IMR-90 (cell line): Measurements from ENCODE around the gene PLCL1. TPM values are rescaled to one million over a fixed set of nuclear protein-coding genes. Genes with fewer than 3 reads are reported as not detected.

ENCODE experiments used
- ATAC-seq: fragments of 200-7000 bp; cut with Tn5 transposase; 2 replicates; pipeline ENCODE4 v1.9.1; 2020; ENCODE audit warnings: low read depth, mild to moderate bottlenecking, moderate library complexity
- BruUV-seq: library from RNA; stranded (reverse); fragments of 400-500 nt; replicated peaks from 2 replicates; lab custom pipeline; 2021; lab: Mats Ljungman, UMichigan
- CTCF ChIA-PET: fragments of 300-600 bp; formaldehyde crosslinking; extraction: SDS; loops from one replicate; lab custom pipeline; 2021; ENCODE audit warnings: antibody characterized with exemption; lab: Yijun Ruan, JAX
- POLR2A ChIA-PET: fragments of 300-600 bp; sonication (Branson Sonifier 250); formaldehyde crosslinking; loops from one replicate; lab custom pipeline; 2022; ENCODE audit warnings: antibody characterized with exemption; ENCODE audit not compliant: unreplicated experiment; lab: Charles Lee
- DNase-seq: peaks from one replicate; pipeline ENCODE4 v3.0.0; 2013
- H2AFZ ChIP-seq: replicated peaks from 2 replicates; pipeline ENCODE3; 2013; ENCODE audit warnings: low read length, mild to moderate bottlenecking; ENCODE audit not compliant: poor library complexity
- H2AK5ac ChIP-seq: 2 replicates; pipeline ENCODE4 v1.6.1; 2013; ENCODE audit warnings: low read depth, low read length, inconsistent platforms
- H2AK9ac ChIP-seq: replicated peaks from 2 replicates; pipeline ENCODE3; 2013; ENCODE audit warnings: mild to moderate bottlenecking, low read depth, low read length, moderate library complexity; ENCODE audit not compliant: poor library complexity
- H2BK120ac ChIP-seq: 2 replicates; pipeline ENCODE4 v1.6.1; 2013; ENCODE audit warnings: low read depth, low read length, inconsistent platforms
- H2BK15ac ChIP-seq: 3 replicates; pipeline ENCODE4 v1.6.1; 2013; ENCODE audit warnings: low read depth, low read length, inconsistent platforms
- H2BK20ac ChIP-seq: 2 replicates; pipeline ENCODE4 v1.6.1; 2013; ENCODE audit warnings: low read depth, mild to moderate bottlenecking, inconsistent platforms, low read length, moderate library complexity
- H2BK5ac ChIP-seq: 2 replicates; pipeline ENCODE4 v1.6.1; 2013; ENCODE audit warnings: mild to moderate bottlenecking, low read depth, low read length, inconsistent platforms; ENCODE audit not compliant: poor library complexity, severe bottlenecking
- H3K14ac ChIP-seq: replicated peaks from 2 replicates; pipeline ENCODE4 v1.6.1; 2013; ENCODE audit warnings: low read depth, low read length, inconsistent platforms
- H3K18ac ChIP-seq: 2 replicates; pipeline ENCODE4 v1.6.1; 2013; ENCODE audit warnings: low read depth, low read length, control low read depth
- H3K23ac ChIP-seq: 2 replicates; pipeline ENCODE4 v1.6.1; 2013; ENCODE audit warnings: low read depth, low read length, inconsistent platforms
- H3K27ac ChIP-seq: 2 replicates; pipeline ENCODE4 v1.5.1; 2013; ENCODE audit warnings: mild to moderate bottlenecking, control low read depth, low read length; ENCODE audit not compliant: insufficient read depth
- H3K27me3 ChIP-seq: 2 replicates; pipeline ENCODE4 v1.6.1; 2013; ENCODE audit warnings: low read length; ENCODE audit not compliant: control insufficient read depth, insufficient read depth
- H3K36me3 ChIP-seq: 2 replicates; pipeline ENCODE4 v1.6.1; 2013; ENCODE audit warnings: low read length, mixed read lengths; ENCODE audit not compliant: control insufficient read depth, insufficient read depth
- H3K4ac ChIP-seq: 2 replicates; pipeline ENCODE4 v1.6.1; 2013; ENCODE audit warnings: low read depth, low read length, inconsistent platforms
- H3K4me1 ChIP-seq: 2 replicates; pipeline ENCODE4 v1.6.1; 2013; ENCODE audit warnings: low read length, mixed read lengths; ENCODE audit not compliant: control insufficient read depth, insufficient read depth
- H3K4me2 ChIP-seq: 2 replicates; pipeline ENCODE4 v1.6.1; 2013; ENCODE audit warnings: low read depth, mild to moderate bottlenecking, control low read depth, low read length, moderate library complexity
- H3K4me3 ChIP-seq: 2 replicates; pipeline ENCODE4 v1.5.1; 2013; ENCODE audit warnings: low read depth, mild to moderate bottlenecking, control low read depth, low read length, moderate library complexity; ENCODE audit not compliant: insufficient read depth
- H3K56ac ChIP-seq: 2 replicates; pipeline ENCODE4 v1.6.1; 2013; ENCODE audit warnings: low read length, inconsistent platforms; ENCODE audit not compliant: insufficient read depth; ENCODE audit errors: extremely low read depth
- H3K79me1 ChIP-seq, 2 experiments: 2 replicates each; pipeline ENCODE4 v1.6.1; 2013; ENCODE audit warnings: low read length in 2 of 2, inconsistent platforms in 1 of 2, low read depth in 1 of 2
- H3K9ac ChIP-seq: 2 replicates; pipeline ENCODE4 v1.6.1; 2013; ENCODE audit warnings: low read depth, low read length, control low read depth
- H3K9me1 ChIP-seq: 2 replicates; pipeline ENCODE4 v1.6.1; 2013; ENCODE audit warnings: low read length, inconsistent platforms; ENCODE audit not compliant: insufficient read depth
- H3K9me3 ChIP-seq: 2 replicates; pipeline ENCODE4 v1.6.1; 2013; ENCODE audit warnings: low read length; ENCODE audit not compliant: control insufficient read depth, insufficient read depth
- H4K20me1 ChIP-seq: 2 replicates; pipeline ENCODE4 v1.6.1; 2013; ENCODE audit warnings: low read length, inconsistent platforms; ENCODE audit not compliant: insufficient read depth
- H4K5ac ChIP-seq: 2 replicates; pipeline ENCODE4 v1.6.1; 2013; ENCODE audit warnings: mild to moderate bottlenecking, low read depth, low read length, control low read depth
- H4K8ac ChIP-seq, 2 experiments: 2 replicates each; pipeline ENCODE4 v1.6.1; 2013; ENCODE audit warnings: low read depth in 2 of 2, low read length in 2 of 2, control low read depth in 1 of 2, inconsistent platforms in 1 of 2
- H4K91ac ChIP-seq: 2 replicates; pipeline ENCODE4 v1.6.1; 2013; ENCODE audit warnings: low read depth, low read length, inconsistent platforms; ENCODE audit not compliant: insufficient read depth
- BHLHE40 ChIP-seq: fragments of 150-350 bp; IDR thresholded peaks from 2 replicates; pipeline ENCODE4 v1.6.1; 2016; ENCODE audit warnings: mild to moderate bottlenecking, low read depth, low read length
- CHD1 ChIP-seq: IDR thresholded peaks from 2 replicates; pipeline ENCODE4 v1.6.1; 2012; ENCODE audit warnings: low read depth, low read length, improper control_type of control experiment
- FOS ChIP-seq: fragments of 150-350 bp; IDR thresholded peaks from 2 replicates; pipeline ENCODE4 v1.6.1; 2016; ENCODE audit warnings: low read depth, low read length
- MAFK ChIP-seq: IDR thresholded peaks from 2 replicates; pipeline ENCODE4 v1.6.1; 2012; ENCODE audit warnings: low read depth, low read length, improper control_type of control experiment
- MAZ ChIP-seq: IDR thresholded peaks from 2 replicates; pipeline ENCODE4 v1.6.1; 2012; ENCODE audit warnings: low read depth, mild to moderate bottlenecking, low read length, improper control_type of control experiment, moderate library complexity, borderline replicate concordance
- MXI1 ChIP-seq: IDR thresholded peaks from 2 replicates; pipeline ENCODE4 v1.6.1; 2012; ENCODE audit warnings: low read depth, mild to moderate bottlenecking, low read length, moderate library complexity, borderline replicate concordance
- NFE2L2 ChIP-seq: fragments of 150-350 bp; IDR thresholded peaks from 2 replicates; pipeline ENCODE4 v1.6.1; 2016; ENCODE audit warnings: low read depth, mild to moderate bottlenecking, low read length
- POLR2A ChIP-seq: IDR thresholded peaks from 2 replicates; pipeline ENCODE4 v1.6.1; 2012; ENCODE audit warnings: mild to moderate bottlenecking, low read depth, low read length
- RAD21 ChIP-seq: IDR thresholded peaks from 2 replicates; pipeline ENCODE4 v1.6.1; 2012; ENCODE audit warnings: low read length, improper control_type of control experiment
- RCOR1 ChIP-seq: IDR thresholded peaks from 2 replicates; pipeline ENCODE4 v1.6.1; 2012; ENCODE audit warnings: mild to moderate bottlenecking, low read length, improper control_type of control experiment; ENCODE audit not compliant: insufficient replicate concordance
- RFX5 ChIP-seq: IDR thresholded peaks from 2 replicates; pipeline ENCODE4 v1.8.0; 2012; ENCODE audit warnings: low read depth, mild to moderate bottlenecking, low read length, moderate library complexity
- SMC3 ChIP-seq: fragments of 150-350 bp; IDR thresholded peaks from 2 replicates; pipeline ENCODE4 v1.6.1; 2016; ENCODE audit warnings: low read depth, mild to moderate bottlenecking, antibody characterized with exemption, low read length, moderate library complexity
- WGBS, 2 experiments: methylation state at CpG; one replicate each; pipeline versions ENCODE4 v1.1.5 to v1.1.7; 2013; ENCODE audit warnings: missing lambda C conversion rate in 2 of 2; ENCODE audit not compliant: insufficient read length in 1 of 2; ENCODE audit errors: extremely low coverage in 2 of 2; 5-methylcytosine and 5-hydroxymethylcytosine counted together
- dilution Hi-C: fragments of 300-500 bp; cut with HindIII; formaldehyde crosslinking; loops from one replicate; pipeline ENCODE4 v1.14.3; 2018; ENCODE audit warnings: low sequenced_read_pairs; ENCODE audit not compliant: unreplicated experiment
- in situ Hi-C: fragments of 300-500 bp; cut with MboI; formaldehyde crosslinking; loops from 3 replicates; pipeline ENCODE4 v1.14.3; 2019; ENCODE audit warnings: low sequenced_read_pairs, inconsistent platforms, mixed read lengths
- intact Hi-C: fragments of 100-400 bp; cut with micrococcal nuclease; formaldehyde crosslinking; loops from 2 replicates; pipeline ENCODE4 v1.10.0; 2022
- polyA plus RNA-seq, 3 experiments: library from polyadenylated mRNA; depleted of rRNA; stranded (reverse); fragments of >200 nt; gene quantifications; 2 replicates each; pipeline ENCODE4 v1.2.3, GENCODE V29; 2012; ENCODE audit warnings: low replicate concordance in 1 of 3
- total RNA-seq: library from RNA; depleted of rRNA; stranded (reverse); fragments of >200 nt; gene quantifications from 2 replicates; pipeline ENCODE4 v1.2.3, GENCODE V29; 2012
- TF ChIP-seq, protein P1 (sequence below): fragments of 150-350 bp; IDR thresholded peaks from 2 replicates; pipeline ENCODE4 v1.6.1; 2017; ENCODE audit warnings: mild to moderate bottlenecking, antibody characterized with exemption, low read length, low read depth
- TF ChIP-seq, protein P2 (sequence below): conservative IDR thresholded peaks from 2 replicates; pipeline ENCODE4 v1.5.1; 2012; ENCODE audit warnings: mild to moderate bottlenecking, low read depth, low read length, improper control_type of control experiment
- TF ChIP-seq, protein P3 (sequence below): fragments of 150-350 bp; IDR thresholded peaks from 2 replicates; pipeline ENCODE4 v1.6.1; 2016; ENCODE audit warnings: low read depth, mild to moderate bottlenecking, low read length, moderate library complexity, borderline replicate concordance

PLCL1 gene
- total and polyA plus RNA-seq, 2 of the 4 experiments (the other 2 are of a cell fraction), result 0.14 to 0.18 TPM

DNA sequence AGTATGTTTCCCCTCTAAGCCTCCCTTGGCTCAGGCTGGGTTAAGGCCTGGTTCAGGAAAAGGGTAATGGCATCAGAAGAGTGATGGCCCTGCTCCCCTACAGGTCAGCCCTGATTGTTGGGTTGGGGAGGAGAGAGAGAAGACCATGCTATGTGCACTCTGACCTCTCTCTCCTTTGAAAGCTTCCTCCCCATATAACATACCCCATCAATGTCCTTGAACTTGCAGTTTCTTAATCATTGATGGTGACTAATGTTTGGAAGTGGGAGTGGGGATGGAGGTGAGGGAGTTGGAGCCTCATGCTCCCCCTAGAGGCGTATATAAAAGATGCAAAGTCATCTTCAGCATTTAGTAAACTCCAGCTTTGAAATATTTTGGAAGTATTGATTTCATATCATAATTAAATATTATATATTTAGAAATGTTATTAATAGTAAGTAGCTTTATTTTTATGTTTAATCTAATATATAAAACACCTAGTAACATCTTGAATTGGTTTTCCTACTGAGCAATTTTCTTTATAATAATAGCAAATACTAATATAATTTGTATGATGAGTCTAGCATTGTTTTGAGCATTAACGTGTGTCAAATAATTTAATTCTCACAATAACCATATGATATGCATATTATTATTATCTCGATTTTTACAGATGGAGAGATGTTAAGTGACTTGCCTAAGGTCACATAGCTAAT is 8.8 kb downstream of the PLCL1 start:
- H3K9ac ChIP-seq, result no peak overlapping the region
- no peak overlapping the region for H3K4me2 ChIP-seq
- CTCF ChIA-PET, result interaction anchor here (0.6 to 1.5 kb wide), 7 partner anchors 9 to 483 kb away, joined by 3 to 5 read pairs (median 3); partner anchors contain the start of gene PLCL1
- no peak overlapping the region for H4K8ac ChIP-seq
- H4K5ac ChIP-seq, result no peak overlapping the region
- H3K36me3 ChIP-seq, result no peaks in the 10 kb centered on the region
- peak; percentile 52 for DNase-seq
- BruUV-seq, result no TSS peak
- dilution Hi-C loops, result no loop called here
- peaks cover 3% of the 10 kb centered on the region for H3K27me3 ChIP-seq
- H2BK15ac ChIP-seq, result no peak overlapping the region
- H3K9me3 ChIP-seq, result no peaks in the 10 kb centered on the region
- no peak overlapping the region for H3K18ac ChIP-seq
- POLR2A ChIA-PET, result no interaction called here
- in situ Hi-C loops, result no loop called here
- H3K4me1 ChIP-seq, result no peaks in the 10 kb centered on the region
- no peak overlapping the region for H3K14ac ChIP-seq
- no peak overlapping the region for H3K27ac ChIP-seq
- peaks cover 4% of the 10 kb centered on the region; the same call in 1 of the 2 replicates for H3K9me1 ChIP-seq
- intact Hi-C loops, result loop anchor here (5.0 kb wide), 1 partner anchor 1231 kb away; no protein-coding TSS in a partner anchor
- H3K23ac ChIP-seq, result no peak overlapping the region
- H3K56ac ChIP-seq, result no peak overlapping the region
- no peak overlapping the region for H4K91ac ChIP-seq
- H2AFZ ChIP-seq, result no peak overlapping the region
- no peak overlapping the region for H3K4ac ChIP-seq
- ATAC-seq, result peak; percentile 69
- no peaks in the 10 kb centered on the region for H3K79me1 ChIP-seq
- no peak overlapping the region for H2BK5ac ChIP-seq
- no peak overlapping the region for H2AK5ac ChIP-seq
- H2AK9ac ChIP-seq, result no peak overlapping the region
- no peak overlapping the region for H2BK120ac ChIP-seq
- no peaks in the 10 kb centered on the region for H4K20me1 ChIP-seq
- H3K4me3 ChIP-seq, result no peak overlapping the region
- WGBS, 2 experiments, result no CpG with 5 or more reads among the region's 3 CpGs
- H2BK20ac ChIP-seq, result no peak overlapping the region
- TF ChIP-seq CHD1 (no peak), MXI1 (no peak), BHLHE40 (no peak), SMC3 (no peak), MAFK (no peak; the same call in 1 of the 2 replicates), MAZ (no peak), RCOR1 (no peak), FOS (no peak), POLR2A (no peak), RFX5 (no peak), RAD21 (peak; percentile 30; the same call in 1 of the 2 replicates), NFE2L2 (peak; percentile 76)
- TF ChIP-seq, protein P1, sequence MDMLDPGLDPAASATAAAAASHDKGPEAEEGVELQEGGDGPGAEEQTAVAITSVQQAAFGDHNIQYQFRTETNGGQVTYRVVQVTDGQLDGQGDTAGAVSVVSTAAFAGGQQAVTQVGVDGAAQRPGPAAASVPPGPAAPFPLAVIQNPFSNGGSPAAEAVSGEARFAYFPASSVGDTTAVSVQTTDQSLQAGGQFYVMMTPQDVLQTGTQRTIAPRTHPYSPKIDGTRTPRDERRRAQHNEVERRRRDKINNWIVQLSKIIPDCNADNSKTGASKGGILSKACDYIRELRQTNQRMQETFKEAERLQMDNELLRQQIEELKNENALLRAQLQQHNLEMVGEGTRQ, result no peak
- TF ChIP-seq, protein P2, sequence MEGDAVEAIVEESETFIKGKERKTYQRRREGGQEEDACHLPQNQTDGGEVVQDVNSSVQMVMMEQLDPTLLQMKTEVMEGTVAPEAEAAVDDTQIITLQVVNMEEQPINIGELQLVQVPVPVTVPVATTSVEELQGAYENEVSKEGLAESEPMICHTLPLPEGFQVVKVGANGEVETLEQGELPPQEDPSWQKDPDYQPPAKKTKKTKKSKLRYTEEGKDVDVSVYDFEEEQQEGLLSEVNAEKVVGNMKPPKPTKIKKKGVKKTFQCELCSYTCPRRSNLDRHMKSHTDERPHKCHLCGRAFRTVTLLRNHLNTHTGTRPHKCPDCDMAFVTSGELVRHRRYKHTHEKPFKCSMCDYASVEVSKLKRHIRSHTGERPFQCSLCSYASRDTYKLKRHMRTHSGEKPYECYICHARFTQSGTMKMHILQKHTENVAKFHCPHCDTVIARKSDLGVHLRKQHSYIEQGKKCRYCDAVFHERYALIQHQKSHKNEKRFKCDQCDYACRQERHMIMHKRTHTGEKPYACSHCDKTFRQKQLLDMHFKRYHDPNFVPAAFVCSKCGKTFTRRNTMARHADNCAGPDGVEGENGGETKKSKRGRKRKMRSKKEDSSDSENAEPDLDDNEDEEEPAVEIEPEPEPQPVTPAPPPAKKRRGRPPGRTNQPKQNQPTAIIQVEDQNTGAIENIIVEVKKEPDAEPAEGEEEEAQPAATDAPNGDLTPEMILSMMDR, result peak; percentile 58
- TF ChIP-seq, protein P3, sequence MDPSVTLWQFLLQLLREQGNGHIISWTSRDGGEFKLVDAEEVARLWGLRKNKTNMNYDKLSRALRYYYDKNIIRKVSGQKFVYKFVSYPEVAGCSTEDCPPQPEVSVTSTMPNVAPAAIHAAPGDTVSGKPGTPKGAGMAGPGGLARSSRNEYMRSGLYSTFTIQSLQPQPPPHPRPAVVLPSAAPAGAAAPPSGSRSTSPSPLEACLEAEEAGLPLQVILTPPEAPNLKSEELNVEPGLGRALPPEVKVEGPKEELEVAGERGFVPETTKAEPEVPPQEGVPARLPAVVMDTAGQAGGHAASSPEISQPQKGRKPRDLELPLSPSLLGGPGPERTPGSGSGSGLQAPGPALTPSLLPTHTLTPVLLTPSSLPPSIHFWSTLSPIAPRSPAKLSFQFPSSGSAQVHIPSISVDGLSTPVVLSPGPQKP, result no peak
